IMR-90 (cell line): ENCODE results near the gene CEACAM21. TPM values are rescaled to one million over a fixed set of nuclear protein-coding genes. Genes with fewer than 3 reads are reported as not detected.

ENCODE experiments used
- ATAC-seq: fragments of 200-7000 bp; cut with Tn5 transposase; 2 replicates; pipeline ENCODE4 v1.9.1; 2020; ENCODE audit warnings: low read depth, mild to moderate bottlenecking, moderate library complexity
- BruUV-seq: library from RNA; stranded (reverse); fragments of 400-500 nt; replicated peaks from 2 replicates; lab custom pipeline; 2021; lab: Mats Ljungman, UMichigan
- CTCF ChIA-PET: fragments of 300-600 bp; formaldehyde crosslinking; extraction: SDS; loops from one replicate; lab custom pipeline; 2021; ENCODE audit warnings: antibody characterized with exemption; lab: Yijun Ruan, JAX
- POLR2A ChIA-PET: fragments of 300-600 bp; sonication (Branson Sonifier 250); formaldehyde crosslinking; loops from one replicate; lab custom pipeline; 2022; ENCODE audit warnings: antibody characterized with exemption; ENCODE audit not compliant: unreplicated experiment; lab: Charles Lee
- DNase-seq: peaks from one replicate; pipeline ENCODE4 v3.0.0; 2013
- H2AFZ ChIP-seq: replicated peaks from 2 replicates; pipeline ENCODE3; 2013; ENCODE audit warnings: low read length, mild to moderate bottlenecking; ENCODE audit not compliant: poor library complexity
- H2AK5ac ChIP-seq: 2 replicates; pipeline ENCODE4 v1.6.1; 2013; ENCODE audit warnings: low read depth, low read length, inconsistent platforms
- H2AK9ac ChIP-seq: replicated peaks from 2 replicates; pipeline ENCODE3; 2013; ENCODE audit warnings: mild to moderate bottlenecking, low read depth, low read length, moderate library complexity; ENCODE audit not compliant: poor library complexity
- H2BK120ac ChIP-seq: 2 replicates; pipeline ENCODE4 v1.6.1; 2013; ENCODE audit warnings: low read depth, low read length, inconsistent platforms
- H2BK15ac ChIP-seq: 3 replicates; pipeline ENCODE4 v1.6.1; 2013; ENCODE audit warnings: low read depth, low read length, inconsistent platforms
- H2BK20ac ChIP-seq: 2 replicates; pipeline ENCODE4 v1.6.1; 2013; ENCODE audit warnings: low read depth, mild to moderate bottlenecking, inconsistent platforms, low read length, moderate library complexity
- H2BK5ac ChIP-seq: 2 replicates; pipeline ENCODE4 v1.6.1; 2013; ENCODE audit warnings: mild to moderate bottlenecking, low read depth, low read length, inconsistent platforms; ENCODE audit not compliant: poor library complexity, severe bottlenecking
- H3K14ac ChIP-seq: replicated peaks from 2 replicates; pipeline ENCODE4 v1.6.1; 2013; ENCODE audit warnings: low read depth, low read length, inconsistent platforms
- H3K18ac ChIP-seq: 2 replicates; pipeline ENCODE4 v1.6.1; 2013; ENCODE audit warnings: low read depth, low read length, control low read depth
- H3K23ac ChIP-seq: 2 replicates; pipeline ENCODE4 v1.6.1; 2013; ENCODE audit warnings: low read depth, low read length, inconsistent platforms
- H3K27ac ChIP-seq: 2 replicates; pipeline ENCODE4 v1.5.1; 2013; ENCODE audit warnings: mild to moderate bottlenecking, control low read depth, low read length; ENCODE audit not compliant: insufficient read depth
- H3K27me3 ChIP-seq: 2 replicates; pipeline ENCODE4 v1.6.1; 2013; ENCODE audit warnings: low read length; ENCODE audit not compliant: control insufficient read depth, insufficient read depth
- H3K36me3 ChIP-seq: 2 replicates; pipeline ENCODE4 v1.6.1; 2013; ENCODE audit warnings: low read length, mixed read lengths; ENCODE audit not compliant: control insufficient read depth, insufficient read depth
- H3K4ac ChIP-seq: 2 replicates; pipeline ENCODE4 v1.6.1; 2013; ENCODE audit warnings: low read depth, low read length, inconsistent platforms
- H3K4me1 ChIP-seq: 2 replicates; pipeline ENCODE4 v1.6.1; 2013; ENCODE audit warnings: low read length, mixed read lengths; ENCODE audit not compliant: control insufficient read depth, insufficient read depth
- H3K4me2 ChIP-seq: 2 replicates; pipeline ENCODE4 v1.6.1; 2013; ENCODE audit warnings: low read depth, mild to moderate bottlenecking, control low read depth, low read length, moderate library complexity
- H3K4me3 ChIP-seq: 2 replicates; pipeline ENCODE4 v1.5.1; 2013; ENCODE audit warnings: low read depth, mild to moderate bottlenecking, control low read depth, low read length, moderate library complexity; ENCODE audit not compliant: insufficient read depth
- H3K56ac ChIP-seq: 2 replicates; pipeline ENCODE4 v1.6.1; 2013; ENCODE audit warnings: low read length, inconsistent platforms; ENCODE audit not compliant: insufficient read depth; ENCODE audit errors: extremely low read depth
- H3K79me1 ChIP-seq, 2 experiments: 2 replicates each; pipeline ENCODE4 v1.6.1; 2013; ENCODE audit warnings: low read length in 2 of 2, inconsistent platforms in 1 of 2, low read depth in 1 of 2
- H3K9ac ChIP-seq: 2 replicates; pipeline ENCODE4 v1.6.1; 2013; ENCODE audit warnings: low read depth, low read length, control low read depth
- H3K9me1 ChIP-seq: 2 replicates; pipeline ENCODE4 v1.6.1; 2013; ENCODE audit warnings: low read length, inconsistent platforms; ENCODE audit not compliant: insufficient read depth
- H3K9me3 ChIP-seq: 2 replicates; pipeline ENCODE4 v1.6.1; 2013; ENCODE audit warnings: low read length; ENCODE audit not compliant: control insufficient read depth, insufficient read depth
- H4K20me1 ChIP-seq: 2 replicates; pipeline ENCODE4 v1.6.1; 2013; ENCODE audit warnings: low read length, inconsistent platforms; ENCODE audit not compliant: insufficient read depth
- H4K5ac ChIP-seq: 2 replicates; pipeline ENCODE4 v1.6.1; 2013; ENCODE audit warnings: mild to moderate bottlenecking, low read depth, low read length, control low read depth
- H4K8ac ChIP-seq, 2 experiments: 2 replicates each; pipeline ENCODE4 v1.6.1; 2013; ENCODE audit warnings: low read depth in 2 of 2, low read length in 2 of 2, control low read depth in 1 of 2, inconsistent platforms in 1 of 2
- H4K91ac ChIP-seq: 2 replicates; pipeline ENCODE4 v1.6.1; 2013; ENCODE audit warnings: low read depth, low read length, inconsistent platforms; ENCODE audit not compliant: insufficient read depth
- BHLHE40 ChIP-seq: fragments of 150-350 bp; IDR thresholded peaks from 2 replicates; pipeline ENCODE4 v1.6.1; 2016; ENCODE audit warnings: mild to moderate bottlenecking, low read depth, low read length
- CEBPB ChIP-seq: IDR thresholded peaks from 2 replicates; pipeline ENCODE4 v1.6.1; 2012; ENCODE audit warnings: low read depth, low read length, improper control_type of control experiment
- CHD1 ChIP-seq: IDR thresholded peaks from 2 replicates; pipeline ENCODE4 v1.6.1; 2012; ENCODE audit warnings: low read depth, low read length, improper control_type of control experiment
- FOS ChIP-seq: fragments of 150-350 bp; IDR thresholded peaks from 2 replicates; pipeline ENCODE4 v1.6.1; 2016; ENCODE audit warnings: low read depth, low read length
- MAFK ChIP-seq: IDR thresholded peaks from 2 replicates; pipeline ENCODE4 v1.6.1; 2012; ENCODE audit warnings: low read depth, low read length, improper control_type of control experiment
- MAZ ChIP-seq: IDR thresholded peaks from 2 replicates; pipeline ENCODE4 v1.6.1; 2012; ENCODE audit warnings: low read depth, mild to moderate bottlenecking, low read length, improper control_type of control experiment, moderate library complexity, borderline replicate concordance
- MXI1 ChIP-seq: IDR thresholded peaks from 2 replicates; pipeline ENCODE4 v1.6.1; 2012; ENCODE audit warnings: low read depth, mild to moderate bottlenecking, low read length, moderate library complexity, borderline replicate concordance
- NFE2L2 ChIP-seq: fragments of 150-350 bp; IDR thresholded peaks from 2 replicates; pipeline ENCODE4 v1.6.1; 2016; ENCODE audit warnings: low read depth, mild to moderate bottlenecking, low read length
- POLR2A ChIP-seq: IDR thresholded peaks from 2 replicates; pipeline ENCODE4 v1.6.1; 2012; ENCODE audit warnings: mild to moderate bottlenecking, low read depth, low read length
- SMC3 ChIP-seq: fragments of 150-350 bp; IDR thresholded peaks from 2 replicates; pipeline ENCODE4 v1.6.1; 2016; ENCODE audit warnings: low read depth, mild to moderate bottlenecking, antibody characterized with exemption, low read length, moderate library complexity
- WGBS, 2 experiments: methylation state at CpG; one replicate each; pipeline versions ENCODE4 v1.1.5 to v1.1.7; 2013; ENCODE audit warnings: missing lambda C conversion rate in 2 of 2; ENCODE audit not compliant: insufficient read length in 1 of 2; ENCODE audit errors: extremely low coverage in 2 of 2; 5-methylcytosine and 5-hydroxymethylcytosine counted together
- dilution Hi-C: fragments of 300-500 bp; cut with HindIII; formaldehyde crosslinking; loops from one replicate; pipeline ENCODE4 v1.14.3; 2018; ENCODE audit warnings: low sequenced_read_pairs; ENCODE audit not compliant: unreplicated experiment
- in situ Hi-C: fragments of 300-500 bp; cut with MboI; formaldehyde crosslinking; loops from 3 replicates; pipeline ENCODE4 v1.14.3; 2019; ENCODE audit warnings: low sequenced_read_pairs, inconsistent platforms, mixed read lengths
- intact Hi-C: fragments of 100-400 bp; cut with micrococcal nuclease; formaldehyde crosslinking; loops from 2 replicates; pipeline ENCODE4 v1.10.0; 2022
- polyA plus RNA-seq, 3 experiments: library from polyadenylated mRNA; depleted of rRNA; stranded (reverse); fragments of >200 nt; gene quantifications; 2 replicates each; pipeline ENCODE4 v1.2.3, GENCODE V29; 2012; ENCODE audit warnings: low replicate concordance in 1 of 3
- total RNA-seq: library from RNA; depleted of rRNA; stranded (reverse); fragments of >200 nt; gene quantifications from 2 replicates; pipeline ENCODE4 v1.2.3, GENCODE V29; 2012
- TF ChIP-seq, protein P1 (sequence below): conservative IDR thresholded peaks from 2 replicates; pipeline ENCODE4 v1.5.1; 2012; ENCODE audit warnings: mild to moderate bottlenecking, low read depth, low read length, improper control_type of control experiment
- TF ChIP-seq, protein P2 (sequence below): fragments of 150-350 bp; IDR thresholded peaks from 2 replicates; pipeline ENCODE4 v1.6.1; 2016; ENCODE audit warnings: low read depth, mild to moderate bottlenecking, low read length, moderate library complexity, borderline replicate concordance
- TF ChIP-seq, protein P3 (sequence below): fragments of 150-350 bp; IDR thresholded peaks from 2 replicates; pipeline ENCODE4 v1.6.1; 2017; ENCODE audit warnings: mild to moderate bottlenecking, antibody characterized with exemption, low read length, low read depth

Gene CEACAM21
- total and polyA plus RNA-seq, 2 of the 4 experiments (the other 2 are of a cell fraction) = not detected

DNA sequence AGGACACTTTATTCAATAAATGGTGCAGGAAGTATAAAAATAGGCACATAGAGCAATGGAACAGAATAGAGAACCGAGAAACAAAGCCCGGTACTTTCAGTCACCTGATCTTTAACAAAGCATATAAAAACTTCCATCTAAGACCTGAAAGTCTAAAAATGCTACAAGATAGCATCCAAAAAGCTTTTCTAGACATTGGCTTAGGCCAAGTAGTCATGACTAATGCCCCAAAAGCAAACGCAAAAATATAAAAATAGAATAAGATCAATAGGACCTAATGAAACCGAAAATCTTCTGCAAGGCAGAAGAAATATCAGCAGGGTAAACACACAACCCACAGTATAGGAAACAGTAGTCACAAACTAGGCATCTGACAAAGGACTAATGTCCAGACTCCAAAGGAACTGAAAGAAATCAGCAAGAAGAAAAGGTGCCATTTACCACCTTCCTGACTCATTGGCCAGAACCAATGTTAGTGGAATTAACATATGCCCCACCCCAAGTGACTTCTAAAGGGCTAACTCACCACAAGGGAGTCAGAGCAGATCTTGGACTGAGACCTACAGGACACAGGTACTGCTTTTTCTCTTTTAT is 40.8 kb upstream of the CEACAM21 start:
- no peak overlapping the region for H2AK9ac ChIP-seq
- no peak overlapping the region for H2AK5ac ChIP-seq
- no peak overlapping the region for H3K9ac ChIP-seq
- H3K9me1 ChIP-seq = no peaks in the 10 kb centered on the region
- ATAC-seq = no peak
- no peak overlapping the region for H3K23ac ChIP-seq
- no peak overlapping the region for H4K8ac ChIP-seq
- no peaks in the 10 kb centered on the region for H3K79me1 ChIP-seq
- ChIA-PET POLR2A (no interaction called here), CTCF (no interaction called here)
- no peak overlapping the region for H2BK5ac ChIP-seq
- intact Hi-C loops (no loop called here), in situ Hi-C loops (no loop called here), dilution Hi-C loops (no loop called here)
- H2BK120ac ChIP-seq = no peak overlapping the region
- no peak overlapping the region for H3K4ac ChIP-seq
- no peak overlapping the region for H3K18ac ChIP-seq
- peaks cover 17% of the 10 kb centered on the region for H3K27me3 ChIP-seq
- DNase-seq = no peak
- no TSS peak for BruUV-seq
- WGBS, 2 experiments = no CpG with 5 or more reads among the region's 4 CpGs
- no peaks in the 10 kb centered on the region for H4K20me1 ChIP-seq
- H3K4me3 ChIP-seq = no peak overlapping the region
- H3K4me1 ChIP-seq = no peaks in the 10 kb centered on the region
- H3K14ac ChIP-seq = no peak overlapping the region
- peaks cover 3% of the 10 kb centered on the region; the same call in 1 of the 2 replicates for H3K9me3 ChIP-seq
- H3K36me3 ChIP-seq = no peaks in the 10 kb centered on the region
- H2AFZ ChIP-seq = no peak overlapping the region
- no peak overlapping the region for H4K5ac ChIP-seq
- no peak overlapping the region for H3K56ac ChIP-seq
- H3K27ac ChIP-seq = no peak overlapping the region
- no peak overlapping the region for H2BK15ac ChIP-seq
- no peak for TF ChIP-seq MAFK
- no peak for TF ChIP-seq CEBPB
- no peak for TF ChIP-seq CHD1
- no peak for TF ChIP-seq NFE2L2
- TF ChIP-seq SMC3 = no peak
- TF ChIP-seq BHLHE40 = no peak
- no peak for TF ChIP-seq FOS
- no peak for TF ChIP-seq MXI1
- TF ChIP-seq, protein P1, sequence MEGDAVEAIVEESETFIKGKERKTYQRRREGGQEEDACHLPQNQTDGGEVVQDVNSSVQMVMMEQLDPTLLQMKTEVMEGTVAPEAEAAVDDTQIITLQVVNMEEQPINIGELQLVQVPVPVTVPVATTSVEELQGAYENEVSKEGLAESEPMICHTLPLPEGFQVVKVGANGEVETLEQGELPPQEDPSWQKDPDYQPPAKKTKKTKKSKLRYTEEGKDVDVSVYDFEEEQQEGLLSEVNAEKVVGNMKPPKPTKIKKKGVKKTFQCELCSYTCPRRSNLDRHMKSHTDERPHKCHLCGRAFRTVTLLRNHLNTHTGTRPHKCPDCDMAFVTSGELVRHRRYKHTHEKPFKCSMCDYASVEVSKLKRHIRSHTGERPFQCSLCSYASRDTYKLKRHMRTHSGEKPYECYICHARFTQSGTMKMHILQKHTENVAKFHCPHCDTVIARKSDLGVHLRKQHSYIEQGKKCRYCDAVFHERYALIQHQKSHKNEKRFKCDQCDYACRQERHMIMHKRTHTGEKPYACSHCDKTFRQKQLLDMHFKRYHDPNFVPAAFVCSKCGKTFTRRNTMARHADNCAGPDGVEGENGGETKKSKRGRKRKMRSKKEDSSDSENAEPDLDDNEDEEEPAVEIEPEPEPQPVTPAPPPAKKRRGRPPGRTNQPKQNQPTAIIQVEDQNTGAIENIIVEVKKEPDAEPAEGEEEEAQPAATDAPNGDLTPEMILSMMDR = no peak
- TF ChIP-seq, protein P2, sequence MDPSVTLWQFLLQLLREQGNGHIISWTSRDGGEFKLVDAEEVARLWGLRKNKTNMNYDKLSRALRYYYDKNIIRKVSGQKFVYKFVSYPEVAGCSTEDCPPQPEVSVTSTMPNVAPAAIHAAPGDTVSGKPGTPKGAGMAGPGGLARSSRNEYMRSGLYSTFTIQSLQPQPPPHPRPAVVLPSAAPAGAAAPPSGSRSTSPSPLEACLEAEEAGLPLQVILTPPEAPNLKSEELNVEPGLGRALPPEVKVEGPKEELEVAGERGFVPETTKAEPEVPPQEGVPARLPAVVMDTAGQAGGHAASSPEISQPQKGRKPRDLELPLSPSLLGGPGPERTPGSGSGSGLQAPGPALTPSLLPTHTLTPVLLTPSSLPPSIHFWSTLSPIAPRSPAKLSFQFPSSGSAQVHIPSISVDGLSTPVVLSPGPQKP = no peak
- no peak for TF ChIP-seq POLR2A
- TF ChIP-seq MAZ = no peak
- TF ChIP-seq, protein P3, sequence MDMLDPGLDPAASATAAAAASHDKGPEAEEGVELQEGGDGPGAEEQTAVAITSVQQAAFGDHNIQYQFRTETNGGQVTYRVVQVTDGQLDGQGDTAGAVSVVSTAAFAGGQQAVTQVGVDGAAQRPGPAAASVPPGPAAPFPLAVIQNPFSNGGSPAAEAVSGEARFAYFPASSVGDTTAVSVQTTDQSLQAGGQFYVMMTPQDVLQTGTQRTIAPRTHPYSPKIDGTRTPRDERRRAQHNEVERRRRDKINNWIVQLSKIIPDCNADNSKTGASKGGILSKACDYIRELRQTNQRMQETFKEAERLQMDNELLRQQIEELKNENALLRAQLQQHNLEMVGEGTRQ = no peak
- no peak overlapping the region for H2BK20ac ChIP-seq
- H4K91ac ChIP-seq = no peak overlapping the region
- H3K4me2 ChIP-seq = no peak overlapping the region
